ENCODE measurements around the gene FAM3A.

Gene FAM3A

DNA sequence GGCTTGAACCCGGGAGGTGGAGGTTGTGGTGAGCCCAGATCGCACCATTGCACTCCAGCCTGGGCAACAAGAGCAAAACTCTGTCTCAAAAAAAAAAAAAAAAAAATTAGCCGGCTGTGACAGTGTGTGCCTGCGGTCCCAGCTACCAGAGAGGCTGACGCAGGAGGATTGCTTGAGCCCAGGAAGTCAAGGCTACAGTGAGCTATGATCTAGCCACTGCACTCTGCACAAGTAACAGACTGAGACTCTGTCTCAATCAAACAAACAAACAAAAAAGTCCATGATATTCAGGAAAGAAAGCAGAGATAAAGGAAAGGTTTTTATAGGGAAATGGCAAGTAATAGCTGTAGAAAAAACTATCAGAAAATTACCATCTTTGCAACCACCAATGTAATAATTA lies 34.8 kb downstream of the FAM3A start:
- no peak for DNase-seq (ENCODE audit: low read depth in 3 of 3)

- DNase-seq (ENCODE audit: low read depth in 3 of 3), result peak; percentile 88 to 94 (median 90)
Measured at GRCh38 chrX:154478728-154479622, 37.1 kb downstream of the FAM3A start, which contains the start of gene LAGE3. Gene LAGE3 (minus strand): TSS chrX:154479281. CDS start chrX:154478915, 366 bp downstream.

DNA sequence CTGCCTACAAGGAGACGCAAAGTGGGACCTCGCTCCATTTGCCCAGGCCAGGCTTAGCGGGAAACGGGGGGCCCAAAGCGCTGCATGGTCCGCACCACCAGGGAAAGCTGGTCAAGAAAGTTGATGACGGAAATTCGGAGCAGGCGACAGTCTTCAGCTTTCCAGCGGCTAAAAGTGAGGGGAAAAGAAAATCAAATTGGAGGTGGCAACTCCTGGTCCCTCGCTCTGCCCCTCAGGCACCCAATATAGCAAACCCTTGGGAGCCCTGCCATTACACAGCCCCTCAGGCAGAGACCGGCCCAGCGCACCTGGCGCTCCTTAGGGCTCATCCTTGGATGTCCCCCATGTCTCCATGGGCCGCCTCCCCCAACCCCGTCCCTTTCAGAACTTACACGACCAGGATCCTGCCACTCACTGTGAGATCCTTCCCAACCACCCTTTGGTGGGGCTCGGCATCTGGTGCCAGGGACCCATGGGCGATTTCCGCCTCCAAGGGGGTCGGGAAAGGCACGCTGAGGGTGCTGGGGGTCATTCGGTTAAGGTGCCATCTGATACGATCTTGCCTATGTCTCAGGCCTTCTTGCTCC lies 38.0 kb downstream of the FAM3A start:
- no peak for DNase-seq (ENCODE audit: low read depth in 3 of 3)

GRCh38 chrX:154476821-154477220 lies 39.2 kb downstream of the FAM3A start:
- no peak for DNase-seq (ENCODE audit: low read depth in 3 of 3)

DNA sequence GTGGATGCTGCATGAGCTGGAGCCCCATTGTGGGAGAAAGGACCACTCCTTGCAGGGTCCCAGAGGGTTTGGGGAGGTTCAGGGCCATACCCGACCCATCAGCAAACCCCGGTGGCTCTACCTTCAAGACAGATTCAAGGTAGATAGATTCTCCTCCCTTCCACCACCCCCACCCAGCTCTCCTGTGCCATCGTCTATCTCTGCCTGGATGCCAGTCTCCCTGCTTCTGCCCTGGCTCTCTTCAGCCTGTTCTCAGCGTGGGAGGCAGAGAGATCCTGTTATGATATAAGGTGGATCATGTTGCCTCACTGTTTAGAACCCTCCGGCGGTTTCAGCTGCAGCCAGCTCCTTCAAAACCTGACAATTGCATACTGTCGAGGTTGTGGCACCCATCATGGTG lies 42.3 kb downstream of the FAM3A start:
- DNase-seq (ENCODE audit: low read depth in 3 of 3), result no peak

- DNase-seq (ENCODE audit: low read depth in 3 of 3), result no peak
Measured at GRCh38 chrX:154472685-154473632, 43.1 kb downstream of the FAM3A start.

- no peak for DNase-seq (ENCODE audit: low read depth in 3 of 3)
Measured at GRCh38 chrX:154471839-154472684, 44.0 kb downstream of the FAM3A start.

DNA sequence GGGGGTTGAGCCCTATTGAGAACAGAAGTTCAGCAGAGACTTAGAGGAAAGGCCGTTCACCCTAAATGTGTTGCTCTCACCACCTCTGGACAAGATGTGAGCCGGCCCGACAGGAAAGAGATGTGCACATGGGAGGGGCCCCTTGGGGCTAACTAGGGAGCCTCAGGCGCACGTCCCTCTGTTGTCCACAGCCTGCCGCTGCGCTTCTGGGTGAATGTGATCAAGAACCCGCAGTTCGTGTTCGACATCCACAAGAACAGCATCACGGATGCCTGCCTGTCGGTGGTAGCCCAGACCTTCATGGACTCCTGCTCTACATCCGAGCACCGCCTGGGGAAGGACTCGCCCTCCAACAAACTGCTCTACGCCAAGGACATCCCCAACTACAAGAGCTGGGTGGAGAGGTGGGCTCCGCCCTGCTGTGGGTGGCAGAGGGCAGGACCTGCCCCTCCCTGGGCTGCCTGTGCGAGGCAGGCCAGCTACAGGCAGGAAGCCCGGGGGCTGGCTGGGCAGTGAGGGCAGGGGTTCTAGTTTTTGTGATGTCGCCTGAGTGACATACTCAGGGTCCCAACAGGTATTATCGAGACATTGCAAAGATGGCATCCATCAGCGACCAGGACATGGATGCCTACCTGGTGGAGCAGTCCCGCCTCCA lies 45.0 kb downstream of the FAM3A start:
- no peak for DNase-seq (ENCODE audit: low read depth in 3 of 3)

DNA sequence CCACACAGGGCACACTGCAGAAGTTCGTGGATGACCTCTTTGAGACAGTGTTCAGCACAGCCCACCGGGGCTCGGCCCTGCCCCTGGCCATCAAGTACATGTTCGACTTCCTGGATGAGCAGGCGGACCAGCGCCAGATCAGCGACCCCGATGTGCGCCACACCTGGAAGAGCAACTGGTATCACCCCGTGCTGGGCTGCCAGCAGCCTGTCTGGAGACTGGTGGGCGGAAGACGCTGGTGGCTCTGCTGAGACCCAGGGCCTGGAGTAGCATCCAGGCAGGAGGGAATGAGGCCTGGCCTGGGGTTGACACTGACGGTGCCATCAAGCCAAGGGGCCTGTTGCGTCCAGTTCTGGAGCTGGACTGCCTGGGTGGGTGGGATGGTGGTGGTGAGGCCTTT lies 45.6 kb downstream of the FAM3A start:
- DNase-seq (ENCODE audit: low read depth in 3 of 3), result no peak

DNA sequence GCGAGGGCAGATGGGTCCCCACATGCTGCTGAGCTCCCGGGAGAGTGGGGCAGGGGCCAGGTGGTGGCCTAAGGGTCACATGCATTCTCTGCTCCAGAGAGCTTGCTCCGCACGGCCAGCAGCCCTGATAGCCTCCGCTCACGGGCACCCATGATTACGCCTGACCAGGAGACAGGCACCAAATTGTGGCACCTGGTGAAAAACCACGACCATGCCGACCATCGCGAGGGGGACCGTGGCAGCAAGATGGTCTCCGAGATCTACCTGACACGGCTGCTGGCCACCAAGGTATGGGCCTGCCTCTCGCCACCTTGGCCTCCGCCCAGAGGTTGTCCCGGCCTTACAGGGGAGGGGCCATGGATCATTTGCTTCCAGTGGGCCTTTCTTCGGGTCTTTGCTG lies 46.2 kb downstream of the FAM3A start:
- no peak for DNase-seq (ENCODE audit: low read depth in 3 of 3)

- DNase-seq (ENCODE audit: low read depth in 3 of 3), result no peak
Measured at GRCh38 chrX:154469114-154469513, 46.9 kb downstream of the FAM3A start.

DNA sequence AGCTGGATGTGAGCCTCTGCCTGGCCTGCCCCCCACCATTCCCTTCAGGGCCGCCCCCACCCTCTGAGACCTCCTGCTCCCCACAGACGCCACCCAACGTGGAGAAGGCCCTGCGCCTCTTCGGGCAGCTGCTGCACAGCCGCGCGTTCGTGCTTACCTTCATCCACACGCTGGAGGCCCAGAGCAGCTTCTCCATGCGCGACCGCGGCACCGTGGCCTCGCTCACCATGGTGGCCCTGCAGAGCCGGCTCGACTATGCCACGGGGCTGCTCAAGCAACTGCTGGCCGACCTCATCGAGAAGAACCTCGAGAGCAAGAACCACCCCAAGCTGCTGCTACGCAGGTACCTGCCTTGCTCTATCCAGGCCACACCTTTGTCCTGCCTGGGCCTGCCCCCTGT lies 47.8 kb downstream of the FAM3A start:
- no peak for DNase-seq (ENCODE audit: low read depth in 3 of 3)

DNA sequence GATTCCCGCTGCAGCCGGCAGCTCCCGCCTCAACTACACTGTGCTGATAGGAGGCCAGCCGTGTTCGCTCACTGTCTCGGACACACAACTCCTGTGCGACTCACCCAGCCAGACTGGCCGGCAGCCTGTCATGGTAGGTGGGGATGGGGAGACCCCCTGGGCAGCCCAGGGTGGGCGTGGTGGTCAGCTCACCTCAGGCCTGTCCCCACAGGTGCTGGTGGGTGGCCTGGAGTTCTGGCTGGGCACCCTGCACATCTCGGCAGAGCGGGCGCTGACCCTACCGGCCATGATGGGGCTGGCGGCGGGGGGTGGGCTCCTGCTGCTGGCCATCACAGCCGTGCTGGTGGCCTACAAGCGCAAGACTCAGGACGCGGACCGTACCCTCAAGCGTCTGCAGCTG lies 48.5 kb downstream of the FAM3A start:
- DNase-seq (ENCODE audit: low read depth in 3 of 3), result no peak

DNA sequence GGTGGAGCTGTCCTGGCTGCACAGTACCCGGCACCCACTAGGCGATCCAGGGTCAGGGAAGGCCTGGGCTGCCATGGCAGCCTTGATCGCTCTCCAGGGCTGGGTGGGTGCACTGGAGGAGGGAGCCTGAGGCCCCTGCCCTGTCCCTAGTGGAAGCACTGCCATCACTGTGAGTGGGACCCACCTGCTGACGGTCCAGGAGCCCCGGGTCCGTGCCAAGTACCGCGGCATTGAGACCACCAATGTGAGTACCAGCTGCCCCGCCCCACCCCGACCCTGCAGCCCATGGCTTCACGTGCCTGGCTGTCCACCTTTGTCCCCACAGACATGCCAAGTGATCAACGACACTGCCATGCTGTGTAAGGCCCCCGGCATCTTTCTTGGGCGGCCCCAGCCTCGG lies 49.1 kb downstream of the FAM3A start:
- DNase-seq (ENCODE audit: low read depth in 3 of 3), result no peak

- DNase-seq (ENCODE audit: low read depth in 3 of 3), result no peak
Measured at GRCh38 chrX:154466036-154466435, 50.0 kb downstream of the FAM3A start.

- DNase-seq (ENCODE audit: low read depth in 3 of 3), result no peak
Measured at GRCh38 chrX:154465601-154466000, 50.4 kb downstream of the FAM3A start.

DNA sequence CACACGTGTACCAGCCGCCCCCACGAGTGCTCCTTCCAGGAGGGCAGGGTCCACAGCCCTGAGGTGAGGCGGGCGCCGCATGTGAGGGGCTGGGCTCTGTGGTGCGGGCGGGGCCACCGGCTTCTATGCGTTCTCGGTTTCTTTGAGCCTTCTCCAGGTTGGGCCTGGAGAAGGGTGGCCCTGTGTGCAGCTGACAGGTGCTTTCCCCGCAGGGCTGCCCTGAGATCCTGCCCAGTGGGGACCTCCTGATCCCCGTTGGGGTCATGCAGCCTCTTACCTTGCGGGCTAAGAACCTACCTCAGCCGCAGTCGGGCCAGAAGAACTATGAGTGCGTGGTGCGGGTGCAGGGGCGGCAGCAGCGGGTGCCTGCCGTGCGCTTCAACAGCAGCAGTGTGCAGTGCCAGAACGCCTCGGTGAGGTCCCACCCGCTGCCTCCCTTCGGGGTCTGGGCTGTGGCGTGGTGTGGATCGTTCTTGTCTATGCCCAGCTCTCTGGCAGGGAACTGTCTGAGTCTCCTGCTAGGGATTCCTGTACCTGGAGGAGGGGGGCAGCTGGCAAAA lies 51.1 kb downstream of the FAM3A start:
- no peak for DNase-seq (ENCODE audit: low read depth in 3 of 3)

DNA sequence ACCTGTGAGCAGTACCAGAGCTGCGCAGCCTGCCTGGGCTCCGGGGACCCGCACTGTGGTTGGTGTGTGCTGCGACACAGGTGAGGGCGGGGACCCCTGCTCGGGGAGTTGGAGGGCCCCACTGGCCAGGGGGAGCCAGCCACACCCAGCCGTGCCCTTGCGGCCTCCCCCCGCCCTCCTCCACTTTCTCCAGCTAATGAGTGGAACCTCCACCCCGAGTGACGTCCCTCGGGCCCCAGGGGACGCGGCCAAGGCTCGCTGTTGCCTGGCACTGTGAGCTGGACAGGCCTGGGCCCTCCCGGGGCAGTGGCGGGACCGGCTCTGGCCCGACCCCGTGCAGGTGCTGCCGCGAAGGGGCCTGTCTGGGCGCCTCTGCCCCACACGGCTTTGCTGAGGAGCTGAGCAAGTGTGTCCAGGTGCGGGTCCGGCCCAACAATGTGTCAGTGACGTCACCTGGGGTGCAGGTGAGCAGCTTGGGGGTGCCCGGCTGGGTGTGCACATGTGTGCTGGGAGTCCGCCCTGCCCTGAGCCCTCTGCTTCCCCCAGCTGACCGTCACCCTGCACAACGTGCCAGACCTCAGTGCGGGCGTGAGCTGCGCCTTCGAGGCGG lies 52.3 kb downstream of the FAM3A start:
- DNase-seq (ENCODE audit: low read depth in 3 of 3), result no peak

GRCh38 chrX:154462396-154462795 lies 53.6 kb downstream of the FAM3A start:
- no peak for DNase-seq (ENCODE audit: low read depth in 3 of 3)

GRCh38 chrX:154460326-154460725 lies 55.7 kb downstream of the FAM3A start:
- DNase-seq (ENCODE audit: low read depth in 3 of 3), result no peak

Data from stimulated activated CD4-positive, alpha-beta T cell treated with anti-CD3 and anti-CD28 coated beads, TNF-alpha, amount 100 ng/mL, for 48 hours (primary cell).